HG03442 (cell line): ENCODE measurements around the gene RAB26.

ENCODE experiments used
- ATAC-seq: cut with Tn5 transposase; IDR thresholded peaks from one replicate; pipeline ENCODE4 v1.9.1; 2021; ENCODE audit warnings: mild to moderate bottlenecking, moderate library complexity; ENCODE audit not compliant: unreplicated experiment

The RAB26 gene

GRCh38 chr16:2142942-2143877 is 5.2 kb upstream of the RAB26 start:
- no peak for ATAC-seq

- ATAC-seq: no peak
These were observed 4.4 kb upstream of the RAB26 start for GRCh38 chr16:2143878-2144485.

- ATAC-seq: no peak
These were observed 2.6 kb upstream of the RAB26 start for GRCh38 chr16:2145843-2146242.

- ATAC-seq: no peak
These were observed 1.0 kb upstream of the RAB26 start for GRCh38 chr16:2147378-2147777.

GRCh38 chr16:2148714-2149629 is 547 bp downstream of the RAB26 start:
- ATAC-seq: no peak

GRCh38 chr16:2149630-2150417 is 1.4 kb downstream of the RAB26 start:
- no peak for ATAC-seq

- no peak for ATAC-seq
These were observed 2.2 kb downstream of the RAB26 start for GRCh38 chr16:2150418-2151187.

- no peak for ATAC-seq
These were observed 3.0 kb downstream of the RAB26 start for GRCh38 chr16:2151188-2152091.

GRCh38 chr16:2152695-2153506 is 4.5 kb downstream of the RAB26 start:
- ATAC-seq: no peak

- ATAC-seq: no peak
These were observed 6.2 kb downstream of the RAB26 start for GRCh38 chr16:2154533-2155090.

GRCh38 chr16:2155091-2155950 is 6.9 kb downstream of the RAB26 start, which contains the start of gene TRAF7:
TRAF7 (plus strand) TSS chr16:2155782; CDS start chr16:2163921, 8,139 bp downstream.
- ATAC-seq: peak; percentile 87

GRCh38 chr16:2155977-2156848 is 7.8 kb downstream of the RAB26 start:
- no peak for ATAC-seq

GRCh38 chr16:2156849-2157224 is 8.4 kb downstream of the RAB26 start:
- ATAC-seq: no peak

GRCh38 chr16:2157480-2158261 is 9.2 kb downstream of the RAB26 start:
- ATAC-seq: no peak

GRCh38 chr16:2158262-2158638 is 9.8 kb downstream of the RAB26 start:
- ATAC-seq: no peak
